ENCODE results near the gene MICAL3. TPM values are rescaled to one million over a fixed set of nuclear protein-coding genes. Genes with fewer than 3 reads are reported as not detected.

Gene MICAL3
- total and polyA plus RNA-seq, 9 of the 15 experiments (the other 6 are each of a cell fraction or from before 2014, with no cell fraction given): 0.53 to 32.1 (median 12.3) TPM

DNA sequence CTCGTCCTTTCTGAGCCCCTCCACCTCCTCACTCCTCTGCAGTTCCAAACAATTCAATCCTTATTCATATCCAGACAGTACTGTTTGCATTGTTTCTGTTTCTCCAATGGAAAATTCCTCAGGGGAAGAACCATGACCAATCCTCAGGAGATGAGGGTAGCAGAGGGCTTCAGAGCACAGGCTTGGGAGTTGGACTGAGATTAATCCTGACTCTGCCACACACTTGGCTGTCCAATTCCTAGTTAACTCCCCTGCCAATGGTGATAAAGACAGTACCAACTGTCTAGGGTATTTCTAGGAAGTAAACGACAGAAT is 58.0 kb downstream of the MICAL3 start (continued):
- TF ChIP-seq ETV6 (IDR thresholded peaks at IDR 0.05; ENCODE audit: borderline replicate concordance in 1 of 2, low read depth in 2 of 2, low read length in 1 of 2): no peak
- no peak for TF ChIP-seq ETV6 (CRISPR knock-in tag; IDR thresholded peaks at IDR 0.05; ENCODE audit: borderline replicate concordance)
- TF ChIP-seq SIX5 (IDR thresholded peaks at IDR 0.05; ENCODE audit: borderline replicate concordance in 1 of 2, insufficient read depth in 1 of 2, low read depth in 1 of 2, low read length in 2 of 2): no peak
- TF ChIP-seq ZNF408 (CRISPR knock-in tag; IDR thresholded peaks at IDR 0.05; ENCODE audit: low read depth): no peak
- no peak for TF ChIP-seq SIRT6 (IDR thresholded peaks at IDR 0.05; ENCODE audit: low read depth, low read length)

- intact Hi-C loops (cut with micrococcal nuclease): no loop called here
- Histone ChIP-seq H3K9ac (ENCODE audit: insufficient read depth in 1 of 2, low read depth in 2 of 2, low read length in 2 of 2) (peak overlapping the region in 1 of 2 experiments; percentile 27; a peak in 1 of 4 replicates), H3K36me3 (ENCODE audit: control insufficient read depth, insufficient read depth, low read length) (no peaks in the 10 kb centered on the region), H2AFZ (ENCODE audit: low read depth, low read length) (no peak overlapping the region), H4K20me1 (replicated peaks; ENCODE audit: control insufficient read depth, insufficient read depth, low read length) (peaks cover 37% of the 10 kb centered on the region; the same call in 1 of the 2 replicates), H3K9me1 (ENCODE audit: control insufficient read depth, insufficient read depth, low read length) (peaks cover 4% of the 10 kb centered on the region), H3K4me2 (ENCODE audit: insufficient read depth, low read length) (peak overlapping the region; percentile 2; the same call in 1 of the 2 replicates), H3K4me1 (replicated peaks in 1 of 2; ENCODE audit: control insufficient read depth in 2 of 2, insufficient read depth in 2 of 2, low read length in 2 of 2) (peaks cover 22% of the 10 kb centered on the region in 2 experiments), H3K27ac (ENCODE audit: extremely low read depth, low read depth, low read length) (no peak overlapping the region), H3K79me2 (ENCODE audit: control insufficient read depth, insufficient read depth, low read length) (peaks cover 23% of the 10 kb centered on the region), H3K9me3 (replicated peaks; ENCODE audit: control insufficient read depth, insufficient read depth, low read depth, low read length) (no peaks in the 10 kb centered on the region), H3K4me3 (no peak overlapping the region), H3K27me3 (ENCODE audit: control insufficient read depth in 2 of 2, insufficient read depth in 2 of 2, low read length in 2 of 2) (no peaks in the 10 kb centered on the region)
- POLR2A ChIA-PET: interaction anchor here (0.6 to 2.3 kb wide), 8 partner anchors 9 to 46 kb away, joined by 3 to 11 read pairs (median 4); no protein-coding TSS in a partner anchor
- FAIRE-seq (peak; percentile 51), ATAC-seq (peak; percentile 44), DNase-seq (ENCODE audit: extremely low read depth in 1 of 4, low spot score in 3 of 4) (peak in 3 of 4 experiments; percentile 55 to 70 (median 63))
- CTCF ChIA-PET (ENCODE audit: low intra/inter-chr PET ratio): interaction anchor here (0.8 kb wide), 1 partner anchor 60 kb away, joined by 4 read pairs; no protein-coding TSS in a partner anchor
- in situ Hi-C loops (cut with MboI): no loop called here
- 22% methylated on average over 12 of the region's 12 CpGs for WGBS (ENCODE audit: insufficient coverage, low coverage, missing lambda C conversion rate)
- BruUV-seq (replicated peaks): no TSS peak
- TF ChIP-seq TEAD4 (IDR thresholded peaks at IDR 0.05; ENCODE audit: low read length) (peak; percentile 84), TEAD4 (CRISPR knock-in tag; IDR thresholded peaks at IDR 0.05; ENCODE audit: borderline replicate concordance) (no peak), MTA2 (IDR thresholded peaks at IDR 0.05; ENCODE audit: low read depth) (peak; percentile 39; the same call in 1 of the 2 replicates), KLF16 (IDR thresholded peaks at IDR 0.05) (0 out of 2 replicates have a peak, but pooled peaks have one; percentile 24)
- TF ChIP-seq, protein P1, sequence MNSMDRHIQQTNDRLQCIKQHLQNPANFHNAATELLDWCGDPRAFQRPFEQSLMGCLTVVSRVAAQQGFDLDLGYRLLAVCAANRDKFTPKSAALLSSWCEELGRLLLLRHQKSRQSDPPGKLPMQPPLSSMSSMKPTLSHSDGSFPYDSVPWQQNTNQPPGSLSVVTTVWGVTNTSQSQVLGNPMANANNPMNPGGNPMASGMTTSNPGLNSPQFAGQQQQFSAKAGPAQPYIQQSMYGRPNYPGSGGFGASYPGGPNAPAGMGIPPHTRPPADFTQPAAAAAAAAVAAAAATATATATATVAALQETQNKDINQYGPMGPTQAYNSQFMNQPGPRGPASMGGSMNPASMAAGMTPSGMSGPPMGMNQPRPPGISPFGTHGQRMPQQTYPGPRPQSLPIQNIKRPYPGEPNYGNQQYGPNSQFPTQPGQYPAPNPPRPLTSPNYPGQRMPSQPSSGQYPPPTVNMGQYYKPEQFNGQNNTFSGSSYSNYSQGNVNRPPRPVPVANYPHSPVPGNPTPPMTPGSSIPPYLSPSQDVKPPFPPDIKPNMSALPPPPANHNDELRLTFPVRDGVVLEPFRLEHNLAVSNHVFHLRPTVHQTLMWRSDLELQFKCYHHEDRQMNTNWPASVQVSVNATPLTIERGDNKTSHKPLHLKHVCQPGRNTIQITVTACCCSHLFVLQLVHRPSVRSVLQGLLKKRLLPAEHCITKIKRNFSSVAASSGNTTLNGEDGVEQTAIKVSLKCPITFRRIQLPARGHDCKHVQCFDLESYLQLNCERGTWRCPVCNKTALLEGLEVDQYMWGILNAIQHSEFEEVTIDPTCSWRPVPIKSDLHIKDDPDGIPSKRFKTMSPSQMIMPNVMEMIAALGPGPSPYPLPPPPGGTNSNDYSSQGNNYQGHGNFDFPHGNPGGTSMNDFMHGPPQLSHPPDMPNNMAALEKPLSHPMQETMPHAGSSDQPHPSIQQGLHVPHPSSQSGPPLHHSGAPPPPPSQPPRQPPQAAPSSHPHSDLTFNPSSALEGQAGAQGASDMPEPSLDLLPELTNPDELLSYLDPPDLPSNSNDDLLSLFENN (IDR thresholded peaks at IDR 0.05; ENCODE audit: low read depth in 2 of 2, low read length in 2 of 2): no peak
Measured at GRCh38 chr22:17965538-17966402, 58.6 kb downstream of the MICAL3 start.

All from K562 (cell line).